OCI-LY7 (cell line): ENCODE results near the gene GNPTG. TPM values are rescaled to one million over a fixed set of nuclear protein-coding genes. Genes with fewer than 3 reads are reported as not detected.
A peak's percentile ranks its signal among the peaks of the same experiment; 100 is the strongest.

ENCODE experiments used
- BruUV-seq: library from RNA; stranded (reverse); fragments of 400-500 nt; replicated peaks from 2 replicates; lab custom pipeline; 2021; lab: Mats Ljungman, UMichigan
- CTCF ChIA-PET: fragments of 300-600 bp; sonication (Branson Sonifier 250); formaldehyde crosslinking; loops from one replicate; lab custom pipeline; 2022; ENCODE audit warnings: antibody characterized with exemption; ENCODE audit not compliant: unreplicated experiment; lab: Charles Lee
- POLR2A ChIA-PET: fragments of 300-600 bp; sonication (Branson Sonifier 250); formaldehyde crosslinking; loops from one replicate; lab custom pipeline; 2022; ENCODE audit warnings: antibody characterized with exemption; lab: Charles Lee
- DNase-seq: peaks from one replicate; pipeline ENCODE4 v3.0.0-alpha.2; 2015; ENCODE audit warnings: low spot score
- H2AFZ ChIP-seq: fragments of 200-600 bp; sonication (generic), shearing (Covaris generic); 2 replicates; pipeline ENCODE4 v1.6.1; 2014; ENCODE audit warnings: mild to moderate bottlenecking, antibody characterized with exemption, low read length, moderate library complexity
- H3K27ac ChIP-seq: fragments of 200-600 bp; sonication (generic); 2 replicates; pipeline ENCODE4 v1.5.1; 2014; ENCODE audit warnings: mixed run types, low read depth, mild to moderate bottlenecking, moderate library complexity, low read length, inconsistent platforms; ENCODE audit not compliant: poor library complexity, severe bottlenecking
- H3K36me3 ChIP-seq: fragments of 200-600 bp; sonication (generic); 2 replicates; pipeline ENCODE4 v1.6.1; 2014; ENCODE audit warnings: mild to moderate bottlenecking, antibody characterized with exemption, low read length, moderate library complexity, mixed read lengths; ENCODE audit not compliant: insufficient read depth
- H3K4me1 ChIP-seq: fragments of 200-600 bp; sonication (generic); 2 replicates; pipeline ENCODE4 v1.5.1; 2014; ENCODE audit warnings: mild to moderate bottlenecking, low read length; ENCODE audit not compliant: insufficient read depth, poor library complexity, severe bottlenecking
- H3K4me2 ChIP-seq: fragments of 200-600 bp; sonication (generic); 2 replicates; pipeline ENCODE4 v1.6.1; 2014; ENCODE audit warnings: mild to moderate bottlenecking, low read length
- H3K4me3 ChIP-seq: fragments of 200-600 bp; sonication (generic); 2 replicates; pipeline ENCODE4 v1.5.1; 2014; ENCODE audit warnings: mild to moderate bottlenecking, low read depth, low read length; ENCODE audit not compliant: poor library complexity, severe bottlenecking
- H3K79me2 ChIP-seq: fragments of 200-600 bp; sonication (generic); 2 replicates; pipeline ENCODE4 v1.6.1; 2016; ENCODE audit warnings: low read depth, mild to moderate bottlenecking, low read length, moderate library complexity, mixed read lengths; ENCODE audit not compliant: insufficient read depth
- H3K9me2 ChIP-seq: fragments of 200-600 bp; sonication (generic); 2 replicates; pipeline ENCODE4 v1.6.1; 2016; ENCODE audit warnings: mild to moderate bottlenecking, low read length, mixed read lengths; ENCODE audit not compliant: insufficient read depth
- H3K9me3 ChIP-seq: fragments of 200-600 bp; sonication (generic); 2 replicates; pipeline ENCODE4 v1.6.1; 2014; ENCODE audit warnings: mild to moderate bottlenecking, mixed run types, low read length, mixed read lengths
- H4K20me1 ChIP-seq: fragments of 200-600 bp; sonication (generic); 2 replicates; pipeline ENCODE4 v1.6.1; 2014; ENCODE audit warnings: mild to moderate bottlenecking, antibody characterized with exemption, low read length, moderate library complexity, mixed read lengths; ENCODE audit not compliant: insufficient read depth
- CTCF ChIP-seq: fragments of 200-600 bp; sonication (generic); conservative IDR thresholded peaks from 2 replicates; pipeline ENCODE4 v1.5.1; 2014; ENCODE audit warnings: mild to moderate bottlenecking, antibody characterized with exemption, low read length, moderate library complexity, mixed read lengths
- EZH2phosphoT487 ChIP-seq: fragments of 200-600 bp; sonication (generic); IDR thresholded peaks from 2 replicates; pipeline ENCODE4 v1.6.1; 2018; ENCODE audit warnings: low read depth, borderline replicate concordance, mild to moderate bottlenecking, mixed run types, antibody characterized with exemption, low read length, moderate library complexity, mixed read lengths
- intact Hi-C: fragments of 100-400 bp; cut with micrococcal nuclease; formaldehyde crosslinking; loops from one replicate; pipeline ENCODE4 v1.10.0; 2022; ENCODE audit not compliant: unreplicated experiment
- total RNA-seq, 2 experiments: library from RNA; depleted of rRNA in 1 of 2; stranded (reverse); fragments of >200 nt in 1 of 2; shearing (Covaris generic) in 1 of 2; gene quantifications; 2 replicates each; pipeline ENCODE4 v1.2.3, GENCODE V29; 2014 to 2022

GNPTG gene
- total RNA-seq, 2 experiments from 2014 or later, result 21.3 to 24.1 TPM

DNA sequence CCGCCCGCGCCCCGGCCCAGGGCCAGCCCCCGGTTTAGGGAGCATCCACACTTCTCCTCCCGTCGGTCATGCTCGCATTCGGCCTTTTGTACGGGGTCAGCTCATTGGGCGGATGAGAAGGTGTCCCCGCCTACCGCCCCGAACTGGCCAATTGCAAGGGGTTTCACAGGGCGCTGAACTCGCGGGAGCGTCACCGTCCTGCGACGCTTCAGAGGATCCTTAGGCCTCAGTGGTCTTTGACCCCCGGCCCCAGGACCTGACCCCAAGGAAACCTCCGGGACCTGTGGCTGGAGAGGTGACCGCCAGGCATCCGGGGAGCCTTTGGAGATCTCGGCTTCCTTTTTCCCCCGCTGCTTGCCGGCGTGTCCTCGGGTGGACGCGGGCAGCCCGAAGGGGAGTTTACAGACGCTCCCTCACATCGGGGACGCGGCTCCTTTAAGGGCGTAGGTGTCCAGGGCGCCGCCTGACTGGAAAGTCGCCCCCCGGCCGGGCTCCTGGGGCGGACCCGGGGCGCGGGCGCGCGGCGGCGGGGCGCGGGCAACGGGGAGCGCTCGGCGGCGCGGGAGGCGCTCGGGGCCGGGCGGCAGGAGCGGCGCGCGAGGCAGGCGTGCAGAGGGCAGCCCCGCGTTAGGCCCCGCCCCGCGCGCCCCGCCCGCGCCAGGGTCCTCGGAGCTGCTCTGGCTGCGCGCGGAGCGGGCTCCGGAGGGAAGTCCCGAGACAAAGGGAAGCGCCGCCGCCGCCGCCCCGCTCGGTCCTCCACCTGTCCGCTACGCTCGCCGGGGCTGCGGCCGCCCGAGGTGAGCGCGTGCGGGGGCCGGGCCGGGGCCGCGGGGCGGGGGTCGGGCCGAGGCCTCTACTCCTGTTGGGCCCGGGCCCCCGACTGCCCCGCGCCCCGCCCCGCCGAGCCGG, 42.5 kb upstream of the GNPTG start, which contains the start of gene UBE2I:
TSS of gene UBE2I (plus strand) at position 660 of the 909 bp plus-strand sequence. CDS start 4,395 bp downstream, outside the sequence.
- H2AFZ ChIP-seq, result peak within 1 kb of the TSS; percentile 98
- peaks cover 44% of the 10 kb centered on the region for H3K79me2 ChIP-seq
- intact Hi-C loops, result loop anchor here (10.0 kb wide), 2 partner anchors 106 to 306 kb away; partner anchors contain the start of genes CRAMP1, IFT140 and UNKL
- peaks cover 42% of the 10 kb centered on the region for H3K36me3 ChIP-seq
- no peaks in the 10 kb centered on the region for H3K9me2 ChIP-seq
- peak within 1 kb of the TSS; percentile 86 for H3K27ac ChIP-seq
- BruUV-seq, result no TSS peak
- peak within 1 kb of the TSS; percentile 98 for H3K4me2 ChIP-seq
- no peaks in the 10 kb centered on the region; the same call in 1 of the 2 replicates for H3K9me3 ChIP-seq
- H3K4me1 ChIP-seq, result peaks cover 24% of the 10 kb centered on the region
- ChIA-PET CTCF (interaction anchor here (0.6 kb wide), 1 partner anchor 58 kb away, joined by 3 read pairs; no protein-coding TSS in a partner anchor), POLR2A (interaction anchor here (0.6 kb wide), 1 partner anchor 71 kb away, joined by 3 read pairs; no protein-coding TSS in a partner anchor)
- DNase-seq, result peak; percentile 98
- peaks cover 26% of the 10 kb centered on the region; the same call in 1 of the 2 replicates for H4K20me1 ChIP-seq
- peak within 1 kb of the TSS; percentile 99 for H3K4me3 ChIP-seq
- TF ChIP-seq EZH2phosphoT487 (no peak), CTCF (no peak)

GRCh38 chr16:1309888-1310831, 41.6 kb upstream of the GNPTG start:
- Histone ChIP-seq H3K79me2 (peaks cover 53% of the 10 kb centered on the region), H2AFZ (no peak overlapping the region), H3K9me3 (no peaks in the 10 kb centered on the region; the same call in 1 of the 2 replicates), H3K27ac (peak overlapping the region; percentile 62), H3K4me2 (peak overlapping the region; percentile 82), H3K36me3 (peaks cover 52% of the 10 kb centered on the region), H3K4me1 (peaks cover 19% of the 10 kb centered on the region), H3K4me3 (peak overlapping the region; percentile 99), H3K9me2 (no peaks in the 10 kb centered on the region), H4K20me1 (peaks cover 26% of the 10 kb centered on the region; the same call in 1 of the 2 replicates)
- POLR2A ChIA-PET, result no interaction called here
- intact Hi-C loops, result loop anchor here (10.0 kb wide), 2 partner anchors 105 to 305 kb away; partner anchors contain the start of genes CRAMP1, IFT140 and UNKL
- CTCF ChIA-PET, result interaction anchor here (0.6 kb wide), 1 partner anchor 57 kb away, joined by 3 read pairs; no protein-coding TSS in a partner anchor
- DNase-seq, result peak; percentile 73
- TSS peak; percentile 93 for BruUV-seq
- no peak for TF ChIP-seq EZH2phosphoT487
- no peak for TF ChIP-seq CTCF
